Endothelial cell of umbilical vein (primary cell): ENCODE data around the gene DCAF4L1.

Experiments used
- POLR2A ChIP-seq: IDR thresholded peaks from 2 replicates; pipeline ENCODE4 v1.6.1; 2012; ENCODE audit warnings: low read depth, mild to moderate bottlenecking, control low read depth, low read length
- TF ChIP-seq, protein P1 (sequence below), 2 donors: IDR thresholded peaks; 1 replicate in 1 of 2; 2 replicates in 1 of 2; pipeline ENCODE4 v1.5.1; 2011; ENCODE audit warnings: low read length in 2 of 2, mild to moderate bottlenecking in 2 of 2, moderate library complexity in 2 of 2, control low read depth in 1 of 2, inconsistent platforms in 1 of 2, low read depth in 1 of 2; ENCODE audit not compliant: insufficient read depth in 1 of 2; ENCODE audit errors: extremely low read depth in 1 of 2

- TF ChIP-seq POLR2A = no peak
- TF ChIP-seq, protein P1, sequence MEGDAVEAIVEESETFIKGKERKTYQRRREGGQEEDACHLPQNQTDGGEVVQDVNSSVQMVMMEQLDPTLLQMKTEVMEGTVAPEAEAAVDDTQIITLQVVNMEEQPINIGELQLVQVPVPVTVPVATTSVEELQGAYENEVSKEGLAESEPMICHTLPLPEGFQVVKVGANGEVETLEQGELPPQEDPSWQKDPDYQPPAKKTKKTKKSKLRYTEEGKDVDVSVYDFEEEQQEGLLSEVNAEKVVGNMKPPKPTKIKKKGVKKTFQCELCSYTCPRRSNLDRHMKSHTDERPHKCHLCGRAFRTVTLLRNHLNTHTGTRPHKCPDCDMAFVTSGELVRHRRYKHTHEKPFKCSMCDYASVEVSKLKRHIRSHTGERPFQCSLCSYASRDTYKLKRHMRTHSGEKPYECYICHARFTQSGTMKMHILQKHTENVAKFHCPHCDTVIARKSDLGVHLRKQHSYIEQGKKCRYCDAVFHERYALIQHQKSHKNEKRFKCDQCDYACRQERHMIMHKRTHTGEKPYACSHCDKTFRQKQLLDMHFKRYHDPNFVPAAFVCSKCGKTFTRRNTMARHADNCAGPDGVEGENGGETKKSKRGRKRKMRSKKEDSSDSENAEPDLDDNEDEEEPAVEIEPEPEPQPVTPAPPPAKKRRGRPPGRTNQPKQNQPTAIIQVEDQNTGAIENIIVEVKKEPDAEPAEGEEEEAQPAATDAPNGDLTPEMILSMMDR (IDR thresholded peaks at IDR 0.05; ENCODE audit: extremely low read depth in 1 of 2, insufficient read depth in 1 of 2, low read depth in 1 of 2, low read length in 2 of 2) = no peak
Measured at GRCh38 chr4:41939016-41939626, 42.4 kb upstream of the DCAF4L1 start.
